ENCODE measurements around the gene TMEM240.
A peak's percentile ranks its signal among the peaks of the same experiment; 100 is the strongest.
"Not testable (repeated sequence)": the region's sequence is repeated elsewhere in the genome, so short reads cannot be mapped to it uniquely, and the experiment has no call there.

Gene TMEM240

DNA sequence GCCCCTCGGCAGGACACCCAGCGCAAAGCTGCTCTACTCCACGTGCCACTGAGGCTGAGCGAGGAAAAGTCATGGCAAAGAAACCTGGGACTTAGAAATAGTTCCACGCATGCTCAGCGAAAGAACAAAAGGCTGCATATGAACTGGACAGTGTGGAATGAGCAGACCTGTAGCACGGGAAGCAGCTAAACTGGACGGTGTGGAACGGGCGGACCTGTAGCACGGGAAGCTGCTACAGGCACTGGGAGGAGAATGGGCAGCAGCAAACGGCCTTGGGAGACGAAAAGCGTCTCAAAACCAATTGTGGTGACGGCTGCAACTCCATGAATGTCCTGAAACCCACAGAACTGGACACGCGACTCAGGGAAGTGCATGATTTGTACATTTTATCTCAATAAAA, 18.6 kb upstream of the TMEM240 start:
- Histone ChIP-seq H3K27ac (no peak overlapping the region), H3K4me3 (no peak overlapping the region)

GRCh38 chr1:1558591-1558990, 18.2 kb upstream of the TMEM240 start:
- Histone ChIP-seq H3K27ac (no peak overlapping the region), H3K4me3 (no peak overlapping the region)

DNA sequence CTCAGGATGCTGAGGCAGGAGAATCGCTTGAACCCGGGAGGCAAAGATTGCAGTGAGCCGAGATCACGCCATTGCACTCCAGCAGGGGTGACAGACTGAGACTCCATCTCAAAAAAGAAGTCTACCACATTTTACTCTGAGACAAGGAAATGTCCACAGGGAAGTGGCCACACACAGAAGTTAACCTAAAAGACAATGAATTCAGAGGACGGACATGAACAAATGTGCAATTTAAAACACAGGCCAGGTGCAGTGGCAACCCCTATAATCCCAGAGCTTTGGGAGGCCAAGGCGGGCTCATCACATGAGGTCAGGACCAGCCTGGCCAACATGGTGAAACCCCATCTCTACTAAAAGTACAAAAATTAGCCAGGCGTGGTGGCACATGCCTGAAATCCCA, 17.3 kb upstream of the TMEM240 start:
- not testable (repeated sequence) for H3K27ac ChIP-seq

GRCh38 chr1:1556961-1557360, 16.5 kb upstream of the TMEM240 start:
- H3K4me3 ChIP-seq, H3K27ac ChIP-seq: not testable (repeated sequence)

More for the DNA sequence above, 17.3 kb upstream of the TMEM240 start:
- H3K4me3 ChIP-seq, result not testable (repeated sequence)

GRCh38 chr1:1556505-1556904, 16.1 kb upstream of the TMEM240 start:
- Histone ChIP-seq H3K27ac (no peak overlapping the region), H3K4me3 (no peak overlapping the region)

DNA sequence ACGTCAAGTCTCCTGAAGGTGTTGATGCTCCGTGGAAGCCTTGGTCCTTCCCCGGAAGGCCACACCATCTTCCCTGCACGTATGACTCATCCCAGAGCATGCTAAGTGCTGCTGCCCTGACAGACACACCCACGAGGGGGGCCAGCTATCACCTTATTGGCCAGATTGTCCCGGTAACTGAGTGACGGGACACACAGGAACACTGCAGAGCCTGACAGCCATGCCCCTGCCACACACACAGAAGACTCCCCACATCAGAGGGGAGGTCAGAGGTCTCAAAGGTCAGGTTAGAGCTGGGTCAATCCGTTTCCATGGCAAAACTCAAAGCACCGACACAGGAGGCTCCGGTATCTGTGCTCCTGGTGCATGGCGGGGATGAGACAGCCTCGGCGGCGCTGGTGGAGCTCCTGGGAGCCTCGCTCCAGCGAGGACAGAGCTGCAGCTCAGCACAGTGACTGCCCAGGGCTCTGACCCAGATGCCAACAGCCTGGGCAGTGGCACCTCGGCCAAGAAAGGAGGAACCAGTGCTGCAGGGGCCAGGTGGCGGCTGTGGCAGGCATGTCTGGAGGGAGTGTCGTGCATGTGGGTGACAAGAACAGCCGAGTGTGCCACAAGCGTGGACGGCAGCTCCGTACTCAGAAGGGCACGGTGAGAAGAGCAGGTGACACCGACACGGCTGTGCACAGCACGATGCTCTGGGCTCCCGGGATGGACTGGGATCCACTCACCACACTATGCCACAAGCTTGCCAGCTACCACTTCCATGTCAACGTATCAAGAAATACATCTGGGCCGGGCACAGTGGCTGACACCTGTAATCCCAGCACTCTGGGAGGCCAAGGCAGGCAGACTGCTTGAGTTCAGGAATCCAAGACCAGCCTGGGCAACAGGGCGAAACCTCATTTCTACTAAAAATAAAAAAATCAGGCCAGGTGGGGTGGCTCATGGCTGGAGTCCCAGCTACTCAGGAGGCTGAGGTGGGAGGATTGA, 14.8 kb upstream of the TMEM240 start:
- H3K4me3 ChIP-seq, result no peak overlapping the region
- peak overlapping the region in 3 of 21 experiments; percentile 3 to 66 (median 4) for H3K27ac ChIP-seq

DNA sequence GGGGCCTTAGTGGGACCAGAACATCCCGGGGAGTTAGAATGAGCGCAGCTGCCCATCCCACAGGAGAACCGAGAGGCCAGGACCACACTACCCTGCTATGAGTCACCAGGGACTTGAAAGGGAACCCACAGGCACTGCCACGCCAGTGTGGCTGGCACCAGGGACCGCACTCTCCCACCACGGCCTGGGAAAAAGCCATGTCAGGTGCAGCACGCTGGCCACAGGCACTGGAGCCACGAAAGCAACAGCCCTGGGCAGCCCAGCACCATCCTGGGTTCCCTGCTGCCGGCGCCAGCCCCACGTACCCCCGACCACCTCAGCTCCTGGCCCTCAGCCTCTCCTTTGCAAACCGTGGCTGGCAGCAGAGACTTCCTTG, 14.1 kb upstream of the TMEM240 start:
- Histone ChIP-seq H3K4me3 (no peak overlapping the region), H3K27ac (peak overlapping the region in 3 of 21 experiments; percentile 4 to 66 (median 45))

DNA sequence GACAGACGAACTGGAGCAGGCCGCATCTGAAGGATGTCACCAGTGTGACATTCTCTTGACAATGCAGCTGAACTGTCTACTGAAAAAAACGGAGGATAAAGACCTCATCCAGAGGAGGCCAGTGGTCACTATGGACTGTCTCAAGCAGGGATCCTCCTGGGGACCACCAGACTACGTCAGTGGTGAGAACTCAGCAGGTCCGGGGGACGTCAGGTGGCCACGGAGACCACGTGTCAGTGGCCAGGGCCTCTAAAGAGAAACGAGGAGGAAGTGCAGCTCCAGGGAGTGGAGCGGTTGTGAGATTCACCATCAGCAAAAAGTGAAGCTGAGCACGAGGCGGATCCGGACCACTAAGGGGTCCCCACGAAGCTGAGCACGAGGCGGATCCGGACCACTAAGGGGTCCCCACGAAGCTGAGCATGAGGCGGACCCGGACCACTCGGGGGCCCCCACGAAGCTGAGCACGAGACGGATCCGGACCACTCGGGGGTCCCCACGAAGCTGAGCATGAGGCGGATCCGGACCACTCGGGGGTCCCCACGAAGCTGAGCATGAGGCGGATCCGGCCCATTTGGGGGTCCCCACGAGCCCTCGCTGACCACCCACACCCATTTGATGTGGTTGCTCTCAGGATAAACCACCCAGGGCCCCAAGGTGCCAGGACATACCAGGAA, 13.5 kb upstream of the TMEM240 start:
- H3K4me3 ChIP-seq, result no peak overlapping the region
- H3K27ac ChIP-seq, result no peak overlapping the region

- H3K4me3 ChIP-seq, result no peak overlapping the region
- peak overlapping the region in 1 of 21 experiments; percentile 7 for H3K27ac ChIP-seq
These were observed 11.8 kb upstream of the TMEM240 start for GRCh38 chr1:1552263-1552639.

GRCh38 chr1:1551524-1552262, 11.3 kb upstream of the TMEM240 start:
- no peak overlapping the region for H3K4me3 ChIP-seq
- H3K27ac ChIP-seq, result peak overlapping the region in 2 of 21 experiments; percentile 0 to 7

GRCh38 chr1:1550591-1551432, 10.4 kb upstream of the TMEM240 start:
- Histone ChIP-seq H3K4me3 (no peak overlapping the region), H3K27ac (peak overlapping the region in 10 of 21 experiments; percentile 0 to 66 (median 36))

- Histone ChIP-seq H3K4me3 (no peak overlapping the region), H3K27ac (peak overlapping the region in 9 of 21 experiments; percentile 0 to 66 (median 41))
These were observed 9.7 kb upstream of the TMEM240 start for GRCh38 chr1:1550087-1550486.

DNA sequence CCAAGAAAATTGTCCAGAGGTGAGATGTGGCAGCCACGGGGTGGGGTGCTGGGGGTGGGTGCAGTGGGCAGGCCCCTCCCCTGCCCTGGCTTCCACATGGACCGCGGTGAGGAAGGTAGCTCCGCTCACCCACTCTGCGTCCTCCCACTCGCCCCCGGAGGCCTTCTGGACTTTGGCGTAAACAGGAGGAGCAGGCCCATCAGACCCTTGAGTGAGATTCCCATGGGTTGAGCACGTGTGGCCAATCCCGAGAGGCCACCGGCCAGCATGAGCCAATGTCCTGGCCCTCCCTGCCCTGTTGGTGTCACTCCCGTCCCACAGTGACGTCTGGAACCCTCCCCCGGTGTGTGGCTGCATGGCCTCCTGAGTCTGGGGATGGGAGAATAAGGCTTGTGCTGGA, 8.2 kb upstream of the TMEM240 start:
- Histone ChIP-seq H3K4me3 (no peak overlapping the region), H3K27ac (no peak overlapping the region)

DNA sequence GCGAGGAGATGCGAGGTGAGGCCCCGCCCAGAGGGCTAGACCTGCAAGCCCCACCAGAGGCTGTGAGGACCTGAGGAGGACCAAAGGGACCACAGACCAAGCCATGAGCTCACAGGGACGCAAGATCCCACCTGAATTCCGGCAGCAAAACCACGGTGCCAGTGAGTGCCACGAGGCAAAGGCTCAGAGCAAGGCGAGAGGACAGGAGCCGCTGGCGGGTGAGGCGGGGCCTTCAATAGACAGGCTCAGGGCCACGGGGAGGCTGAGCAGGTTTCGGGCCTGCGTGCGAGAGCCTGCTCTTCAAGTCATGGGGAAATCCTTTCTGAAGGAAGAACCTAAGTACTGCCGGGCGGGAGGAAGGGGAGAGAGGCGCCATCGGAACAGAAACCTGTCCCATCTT, 7.1 kb upstream of the TMEM240 start:
- H3K27ac ChIP-seq, result peak overlapping the region in 4 of 21 experiments; percentile 4 to 38 (median 27)
- no peak overlapping the region for H3K4me3 ChIP-seq

DNA sequence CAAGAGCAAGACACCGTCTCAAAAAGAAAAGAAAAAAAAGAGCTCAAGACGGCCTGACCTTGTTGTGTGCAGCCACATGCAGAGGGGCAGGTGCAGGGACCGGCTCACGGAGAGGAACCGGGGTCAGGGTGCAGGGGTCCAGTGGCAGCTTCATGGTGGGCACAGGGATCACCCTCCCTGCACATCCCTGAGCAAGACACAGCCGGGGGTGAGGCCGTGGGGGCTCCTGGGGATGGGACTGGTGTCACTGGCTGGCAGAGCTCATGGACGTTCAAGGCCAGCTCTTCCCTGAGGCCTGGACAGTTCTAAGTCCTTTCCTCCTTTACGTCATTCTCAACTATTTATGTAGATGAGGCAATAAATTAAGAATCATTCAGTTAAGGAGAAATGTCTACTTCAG, 6.6 kb upstream of the TMEM240 start:
- no peak overlapping the region for H3K4me3 ChIP-seq
- H3K27ac ChIP-seq, result peak overlapping the region in 1 of 21 experiments; percentile 38

GRCh38 chr1:1545946-1546737, 5.7 kb upstream of the TMEM240 start:
- Histone ChIP-seq H3K27ac (no peak overlapping the region), H3K4me3 (no peak overlapping the region)

- H3K27ac ChIP-seq, result no peak overlapping the region
- no peak overlapping the region for H3K4me3 ChIP-seq
These were observed 4.1 kb upstream of the TMEM240 start for GRCh38 chr1:1544544-1544943.

DNA sequence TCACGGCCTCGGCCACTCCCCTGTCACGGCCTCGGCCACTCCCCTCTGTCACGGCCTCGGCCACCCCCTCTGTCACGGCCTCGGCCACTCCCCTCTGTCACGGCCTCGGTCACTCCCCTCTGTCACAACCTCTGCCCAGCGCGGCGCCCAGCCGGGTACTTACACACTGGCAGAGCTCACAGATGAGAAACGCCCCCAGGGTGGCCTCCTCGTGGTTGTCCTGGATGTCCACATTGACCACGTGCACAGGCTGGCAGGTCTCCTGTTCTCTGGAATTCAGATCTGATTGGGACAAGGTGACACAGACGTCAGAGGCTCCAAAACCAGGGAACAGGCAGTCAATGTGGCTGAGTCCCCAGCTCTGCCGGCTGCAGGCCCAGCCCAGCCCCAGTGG, 3.3 kb upstream of the TMEM240 start:
- Histone ChIP-seq H3K27ac (peak overlapping the region in 1 of 21 experiments; percentile 36), H3K4me3 (no peak overlapping the region)
